GDM1 (cell line): ENCODE data around the gene BUB3.
"Not testable (repeated sequence)": the region's sequence is repeated elsewhere in the genome, so short reads cannot be mapped to it uniquely, and the experiment has no call there.

ENCODE experiments used
- DNase-seq: peaks from one replicate; lab custom pipeline; 2025; lab: John Stamatoyannopoulos, UW

Gene BUB3

GRCh38 chr10:123154711-123155505, 706 bp downstream of the BUB3 start:
- no peak for DNase-seq

- no peak for DNase-seq
Observed at GRCh38 chr10:123156078-123156477, 1.9 kb downstream of the BUB3 start.

GRCh38 chr10:123157210-123157609, 3.0 kb downstream of the BUB3 start:
- no peak for DNase-seq

- DNase-seq = no peak
Observed at GRCh38 chr10:123158682-123159081, 4.5 kb downstream of the BUB3 start.

GRCh38 chr10:123160311-123160980, 6.2 kb downstream of the BUB3 start:
- DNase-seq = no peak

GRCh38 chr10:123164319-123164718, 10.1 kb downstream of the BUB3 start:
- no peak for DNase-seq

- no peak for DNase-seq
Observed at GRCh38 chr10:123165445-123166072, 11.4 kb downstream of the BUB3 start.

GRCh38 chr10:123166618-123167017, 12.4 kb downstream of the BUB3 start:
- no peak for DNase-seq

GRCh38 chr10:123170961-123171360, 16.8 kb downstream of the BUB3 start:
- no peak for DNase-seq

- not testable (repeated sequence) for DNase-seq
Observed at GRCh38 chr10:123171616-123172015, 17.4 kb downstream of the BUB3 start.

- no peak for DNase-seq
Observed at GRCh38 chr10:123175389-123176387, 21.5 kb downstream of the BUB3 start.

GRCh38 chr10:123178390-123178789, 24.2 kb downstream of the BUB3 start:
- not testable (repeated sequence) for DNase-seq

GRCh38 chr10:123180101-123181090, 26.2 kb downstream of the BUB3 start:
- no peak for DNase-seq

- no peak for DNase-seq
Observed at GRCh38 chr10:123183724-123184123, 29.5 kb downstream of the BUB3 start.

- no peak for DNase-seq
Observed at GRCh38 chr10:123187781-123188180, 33.6 kb downstream of the BUB3 start.

- no peak for DNase-seq
Observed at GRCh38 chr10:123191886-123192285, 37.7 kb downstream of the BUB3 start.

- DNase-seq = no peak
Observed at GRCh38 chr10:123194056-123194455, 39.9 kb downstream of the BUB3 start.

GRCh38 chr10:123200531-123200930, 46.3 kb downstream of the BUB3 start:
- DNase-seq = no peak

- DNase-seq = no peak
Observed at GRCh38 chr10:123202506-123202905, 48.3 kb downstream of the BUB3 start.

GRCh38 chr10:123203393-123204126, 49.4 kb downstream of the BUB3 start:
- no peak for DNase-seq
